Nephron (organoid): ENCODE measurements around the gene TFRC.
A peak's percentile ranks its signal among the peaks of the same experiment; 100 is the strongest.
"Not testable (repeated sequence)": the region's sequence is repeated elsewhere in the genome, so short reads cannot be mapped to it uniquely, and the experiment has no call there.

Source experiments
- H3K27ac Mint-ChIP-seq, 3 experiments: 2 replicates each; pipeline ENCODE4 v1.8.0; 2020; ENCODE audit warnings: mixed read lengths in 3 of 3, mild to moderate bottlenecking in 2 of 3, moderate library complexity in 1 of 3
- H3K27me3 Mint-ChIP-seq: 2 replicates; pipeline ENCODE4 v1.8.0; 2021; ENCODE audit warnings: low read depth, mild to moderate bottlenecking, moderate library complexity, mixed read lengths
- H3K36me3 Mint-ChIP-seq: 2 replicates; pipeline ENCODE4 v1.8.0; 2020; ENCODE audit warnings: low read depth, mixed read lengths
- H3K4me1 Mint-ChIP-seq: 2 replicates; pipeline ENCODE4 v1.8.0; 2020; ENCODE audit warnings: mixed read lengths
- H3K4me3 Mint-ChIP-seq, 3 experiments: 2 replicates each; pipeline ENCODE4 v1.8.0; 2020; ENCODE audit warnings: mild to moderate bottlenecking in 3 of 3, mixed read lengths in 3 of 3, moderate library complexity in 2 of 3
- H3K9me3 Mint-ChIP-seq: 2 replicates; pipeline ENCODE4 v1.8.0; 2020; ENCODE audit warnings: mixed read lengths
- CTCF ChIP-seq, 3 experiments: fragments of 200-600 bp; sonication (generic); IDR thresholded peaks; one replicate each; pipeline ENCODE4 v1.5.0; 2021; ENCODE audit warnings: antibody characterized with exemption in 3 of 3; ENCODE audit not compliant: unreplicated experiment in 3 of 3

TFRC gene

GRCh38 chr3:196093317-196094111 lies 11.6 kb upstream of the TFRC start:
- no peak overlapping the region for H3K27ac Mint-ChIP-seq
- peaks cover 8% of the 10 kb centered on the region for H3K27me3 Mint-ChIP-seq
- H3K4me1 Mint-ChIP-seq, result peaks cover 5% of the 10 kb centered on the region
- no peaks in the 10 kb centered on the region for H3K9me3 Mint-ChIP-seq
- TF ChIP-seq CTCF (IDR thresholded peaks at IDR 0.05; ENCODE audit: unreplicated experiment in 3 of 3), result no peak
- no peak overlapping the region for H3K4me3 Mint-ChIP-seq
- no peaks in the 10 kb centered on the region for H3K36me3 Mint-ChIP-seq

GRCh38 chr3:196087906-196088305 lies 6.0 kb upstream of the TFRC start:
- H3K9me3 Mint-ChIP-seq, result no peaks in the 10 kb centered on the region
- TF ChIP-seq CTCF (IDR thresholded peaks at IDR 0.05; ENCODE audit: unreplicated experiment in 3 of 3), result no peak
- H3K27ac Mint-ChIP-seq, result no peak overlapping the region
- H3K4me1 Mint-ChIP-seq, result no peaks in the 10 kb centered on the region
- no peaks in the 10 kb centered on the region for H3K36me3 Mint-ChIP-seq
- no peak overlapping the region for H3K4me3 Mint-ChIP-seq
- peaks cover 3% of the 10 kb centered on the region for H3K27me3 Mint-ChIP-seq

GRCh38 chr3:196082619-196082971 lies 705 bp upstream of the TFRC start:
- peaks cover 19% of the 10 kb centered on the region for H3K4me1 Mint-ChIP-seq
- H3K36me3 Mint-ChIP-seq, result no peaks in the 10 kb centered on the region
- H3K4me3 Mint-ChIP-seq, result peak overlapping the region; percentile 94 to 99 (median 94)
- TF ChIP-seq CTCF (IDR thresholded peaks at IDR 0.05; ENCODE audit: unreplicated experiment in 3 of 3), result no peak
- H3K27ac Mint-ChIP-seq, result peak overlapping the region; percentile 67 to 95 (median 90)
- no peaks in the 10 kb centered on the region for H3K9me3 Mint-ChIP-seq
- H3K27me3 Mint-ChIP-seq, result no peaks in the 10 kb centered on the region

- Mint-ChIP-seq H3K9me3 (no peaks in the 10 kb centered on the region), H3K27me3 (no peaks in the 10 kb centered on the region), H3K36me3 (peaks cover 5% of the 10 kb centered on the region), H3K27ac (peak overlapping the region; percentile 67 to 95 (median 93)), H3K4me1 (peaks cover 19% of the 10 kb centered on the region), H3K4me3 (peak overlapping the region; percentile 94 to 99 (median 94))
- no peak for TF ChIP-seq CTCF (IDR thresholded peaks at IDR 0.05; ENCODE audit: unreplicated experiment in 3 of 3)
Measured at GRCh38 chr3:196081002-196081833, 672 bp downstream of the TFRC start.

GRCh38 chr3:196080101-196080846 lies 1.6 kb downstream of the TFRC start:
- H3K4me3 Mint-ChIP-seq, result peak overlapping the region; percentile 94 to 99 (median 94)

GRCh38 chr3:196079682-196080081 lies 2.2 kb downstream of the TFRC start:
- H3K9me3 Mint-ChIP-seq, result no peaks in the 10 kb centered on the region
- H3K27me3 Mint-ChIP-seq, result no peaks in the 10 kb centered on the region
- H3K36me3 Mint-ChIP-seq, result peaks cover 14% of the 10 kb centered on the region

More at GRCh38 chr3:196080101-196080846, 1.6 kb downstream of the TFRC start:
- not testable (repeated sequence) for H3K27me3 Mint-ChIP-seq, H3K9me3 Mint-ChIP-seq, H3K36me3 Mint-ChIP-seq
- Mint-ChIP-seq H3K4me1 (peaks cover 19% of the 10 kb centered on the region), H3K27ac (peak overlapping the region; percentile 56 to 95 (median 93))

More at GRCh38 chr3:196079682-196080081, 2.2 kb downstream of the TFRC start:
- TF ChIP-seq CTCF (IDR thresholded peaks at IDR 0.05; ENCODE audit: unreplicated experiment in 3 of 3), result no peak
- H3K4me1 Mint-ChIP-seq, result peaks cover 19% of the 10 kb centered on the region
- peak overlapping the region; percentile 94 to 99 (median 94) for H3K4me3 Mint-ChIP-seq
- H3K27ac Mint-ChIP-seq, result no peak overlapping the region
